ENCODE measurements around the gene RAD21L1.

GRCh38 chr20:1287787-1288569, 62.1 kb downstream of the RAD21L1 start:
- TF ChIP-seq POLR2A (IDR thresholded peaks at IDR 0.05) (no peak), CTCF (IDR thresholded peaks at IDR 0.05) (no peak)
